Activated CD4-positive, alpha-beta T cell treated with anti-CD3 and anti-CD28 coated beads for 1 hour (primary cell): Measurements from ENCODE around the gene EPHA8.

Source experiments
- DNase-seq: peaks from one replicate; pipeline ENCODE4 v3.0.0-alpha.2; 2020

The EPHA8 gene

DNA sequence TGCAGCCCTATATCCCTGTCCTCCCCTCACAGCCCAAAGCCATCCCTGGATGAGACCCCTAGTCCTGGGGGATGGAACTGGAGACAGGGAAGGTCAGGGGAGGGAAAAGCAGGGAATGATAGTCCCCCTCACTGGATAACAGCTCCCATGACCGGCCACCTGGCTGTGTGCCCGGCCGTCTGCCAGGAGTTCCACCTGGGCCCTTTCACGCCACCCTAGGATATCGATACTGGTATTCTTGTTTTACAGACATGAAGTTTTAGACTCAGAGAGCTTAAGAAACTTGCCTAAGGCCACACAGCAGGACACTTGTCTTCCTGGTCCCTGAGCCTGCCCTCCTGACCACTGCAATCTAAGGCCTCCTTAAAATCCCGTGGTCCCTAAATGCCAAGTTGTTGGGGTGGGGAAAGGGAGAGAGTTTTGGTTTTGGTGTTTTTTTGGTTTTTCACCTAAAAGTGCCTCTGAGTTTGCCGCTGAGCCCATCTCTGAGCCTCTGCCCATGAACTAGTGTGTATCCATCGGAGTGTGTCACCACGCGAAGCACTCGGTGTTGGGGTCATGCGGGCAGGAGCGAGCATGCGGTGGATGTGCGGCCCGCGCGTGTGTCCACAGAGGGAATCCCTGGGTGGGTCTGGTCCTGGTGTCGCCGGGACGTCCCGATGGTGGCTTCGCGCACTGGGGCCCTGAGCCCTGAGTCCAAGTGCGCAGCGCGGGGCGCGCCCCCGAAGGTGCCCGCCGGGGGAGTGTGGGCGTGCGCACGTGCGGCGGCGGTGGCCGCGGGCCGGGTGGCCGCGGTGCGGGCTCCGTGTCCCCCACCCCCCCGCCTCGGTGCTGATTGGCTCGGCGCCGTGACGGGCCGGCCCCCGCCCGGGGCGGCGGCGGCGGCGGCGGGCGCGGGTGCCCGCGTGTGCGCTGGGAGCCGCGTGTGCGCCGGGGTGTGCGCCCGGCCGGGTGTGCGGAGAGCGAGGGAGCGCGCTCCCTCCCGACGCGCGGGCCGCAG is at the start of gene EPHA8:
Gene EPHA8, plus strand, starts transcription at position 906 of the 1,000 bp plus-strand sequence. CDS start 147 bp downstream, outside the sequence.
- no peak for DNase-seq

DNA sequence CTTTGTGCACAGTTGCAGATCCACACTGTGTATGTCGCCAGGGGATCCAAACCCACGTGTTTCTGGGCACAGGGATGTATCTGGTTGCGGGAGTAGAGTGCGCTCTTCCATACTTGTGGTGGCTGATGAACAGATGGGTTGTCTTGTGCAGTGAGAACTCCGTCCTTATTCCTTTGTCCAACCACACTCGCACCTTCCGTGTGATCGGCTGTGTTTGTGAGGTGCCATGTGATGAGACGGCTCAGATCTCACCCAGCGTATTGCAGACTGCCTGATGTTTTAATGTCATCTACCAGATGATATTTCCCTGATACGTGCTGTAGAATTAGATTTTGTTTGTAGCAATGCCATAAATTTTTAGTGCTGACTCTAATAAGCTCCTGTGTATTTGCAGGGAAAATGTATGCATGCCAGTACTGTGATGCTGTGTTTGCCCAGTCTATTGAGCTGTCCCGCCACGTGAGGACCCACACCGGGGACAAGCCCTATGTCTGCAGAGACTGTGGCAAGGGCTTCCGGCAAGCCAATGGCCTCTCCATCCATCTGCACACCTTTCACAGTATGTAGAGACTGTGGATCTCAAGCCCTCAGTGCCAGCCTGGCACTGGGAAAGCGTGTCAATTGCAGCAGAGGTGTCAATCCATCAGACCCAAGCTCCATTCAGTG is 46.2 kb upstream of the EPHA8 start:
- DNase-seq, result no peak

DNA sequence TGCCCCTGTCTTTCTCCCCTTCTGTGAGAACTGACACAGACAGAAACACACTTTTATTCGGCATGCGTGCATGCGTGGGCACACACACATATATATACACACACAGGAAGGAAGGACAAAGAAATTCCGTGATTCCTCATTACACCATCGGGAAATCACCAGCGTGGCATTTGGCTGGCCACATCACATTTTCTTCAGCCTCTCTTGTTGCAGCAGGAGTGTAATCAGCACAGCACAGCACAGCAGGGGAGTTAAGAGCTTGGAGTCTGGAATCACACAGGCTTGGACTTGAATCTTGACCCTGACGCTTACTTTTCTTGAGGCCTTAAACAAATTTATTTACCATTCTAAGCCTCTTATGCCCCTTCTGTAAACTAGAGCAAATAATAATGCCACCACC is 45.3 kb upstream of the EPHA8 start:
- no peak for DNase-seq

DNA sequence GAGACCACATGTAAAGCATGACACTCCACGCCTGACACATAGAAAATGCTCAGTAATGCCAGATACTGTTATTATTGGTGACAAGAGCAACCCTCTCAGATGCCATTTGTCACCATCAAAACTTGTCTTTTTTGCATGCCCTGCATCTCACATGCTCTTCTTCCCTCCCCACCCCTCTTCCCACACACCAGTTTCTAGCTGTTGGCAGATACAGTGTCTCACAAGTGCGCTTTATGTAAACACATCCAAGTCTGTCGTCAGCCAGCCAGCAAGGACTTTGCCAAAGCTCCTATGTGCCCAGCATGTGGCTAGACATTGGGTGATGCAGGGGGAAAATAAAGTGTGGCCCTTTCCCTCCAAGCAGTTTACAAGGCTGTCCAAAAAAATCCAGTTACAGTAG is 44.9 kb upstream of the EPHA8 start:
- no peak for DNase-seq

DNA sequence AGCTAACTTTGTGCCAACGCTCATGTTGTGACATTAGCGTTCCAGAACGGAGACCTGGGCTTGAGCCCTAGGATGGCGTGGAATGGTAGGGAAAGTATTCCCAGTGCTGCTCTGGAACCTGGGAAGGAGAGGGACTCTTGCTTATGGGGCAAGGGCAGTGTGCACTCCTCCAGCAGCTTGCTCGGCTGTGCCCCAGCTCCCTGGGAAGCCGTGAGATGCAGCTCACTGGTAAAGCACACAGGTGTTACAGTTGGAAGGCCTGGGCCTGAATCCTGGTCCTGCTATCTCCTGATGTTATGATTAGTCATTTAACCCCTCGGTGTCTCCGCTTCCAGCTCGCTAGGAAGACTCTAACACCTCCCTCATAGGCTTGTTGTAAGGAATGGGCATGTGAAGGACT is 42.4 kb upstream of the EPHA8 start:
- DNase-seq, result no peak

DNA sequence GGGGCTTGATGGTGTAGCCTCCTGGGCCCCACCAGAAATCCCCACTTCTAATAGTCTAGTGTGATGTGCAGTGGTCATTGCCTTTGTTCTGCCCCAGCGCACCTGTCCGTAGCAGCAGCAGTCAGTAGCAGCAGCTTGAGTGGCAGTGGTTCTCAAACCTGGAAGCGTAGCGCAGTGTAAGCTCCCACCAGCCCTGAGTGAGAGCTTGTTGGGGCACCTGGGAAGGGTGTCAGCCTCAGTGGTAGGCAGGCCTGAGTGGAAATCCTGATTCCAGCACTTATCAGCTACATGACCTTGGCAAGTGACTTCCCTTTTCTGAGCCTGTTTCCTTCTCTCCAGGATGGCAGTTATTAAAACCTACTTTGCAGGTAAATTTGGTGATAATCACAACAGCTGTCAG is 41.6 kb upstream of the EPHA8 start:
- no peak for DNase-seq

DNA sequence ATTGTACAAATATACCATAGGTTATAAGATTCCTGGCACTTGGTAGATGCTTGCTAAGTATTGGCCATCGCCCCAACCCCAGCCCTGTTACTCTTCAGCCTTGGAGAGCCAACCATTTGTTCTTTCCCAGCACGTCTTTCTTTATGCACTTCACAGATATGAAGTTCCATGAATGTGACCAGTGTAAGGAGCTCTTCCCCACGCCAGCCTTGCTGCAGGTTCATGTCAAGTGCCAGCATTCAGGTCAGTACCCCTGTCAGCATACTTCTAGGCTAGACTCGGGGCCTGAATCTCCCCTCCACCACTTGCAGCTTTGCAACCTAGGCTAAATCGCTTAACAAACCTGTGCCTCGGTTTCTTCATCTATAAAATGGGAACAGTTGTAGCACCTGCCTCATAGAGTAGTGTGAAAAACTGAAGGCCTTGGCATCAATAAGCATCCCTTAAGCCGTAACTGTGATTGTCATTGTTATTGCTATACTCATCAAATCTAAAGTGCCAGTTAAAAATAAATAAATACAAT is 41.0 kb upstream of the EPHA8 start:
- no peak for DNase-seq

DNA sequence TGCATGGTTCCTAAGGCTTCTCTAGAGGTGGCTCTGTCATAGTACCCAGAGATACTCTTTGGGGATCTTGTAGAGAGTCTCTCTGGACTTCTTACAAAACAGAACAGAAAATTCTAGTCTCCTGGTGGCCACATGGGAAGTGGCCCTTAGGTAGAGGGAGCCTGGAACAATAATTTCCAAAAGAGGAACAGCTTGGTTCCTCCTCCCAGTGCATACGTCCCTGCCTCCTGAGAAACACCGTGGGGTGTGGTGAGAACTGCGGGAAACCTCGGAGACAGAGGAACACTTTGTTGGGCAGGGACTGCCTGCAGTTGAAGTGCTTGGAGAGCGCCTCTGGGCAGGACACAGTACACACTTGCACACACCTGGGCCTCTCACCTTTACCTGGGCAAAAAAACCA is 38.8 kb upstream of the EPHA8 start:
- no peak for DNase-seq

DNA sequence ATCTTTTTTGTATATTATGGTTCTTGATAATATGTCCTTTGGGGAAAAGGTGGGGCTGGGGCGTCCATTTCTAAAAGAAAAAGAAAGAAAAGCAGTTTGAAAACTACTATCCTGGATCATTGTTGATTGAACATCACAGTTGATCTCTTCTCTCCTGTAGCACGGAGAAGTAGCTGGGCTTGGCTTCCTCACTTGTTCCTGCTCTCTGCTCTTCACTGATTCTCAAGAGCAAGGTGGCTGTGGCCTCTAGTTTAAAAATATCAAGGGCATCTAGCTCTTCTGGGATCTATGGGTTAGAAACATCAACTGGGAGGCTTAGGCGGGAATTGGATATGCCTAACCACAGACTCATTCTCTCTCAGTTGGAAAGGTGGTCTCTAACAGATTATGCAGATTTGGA is 38.1 kb upstream of the EPHA8 start:
- no peak for DNase-seq

DNA sequence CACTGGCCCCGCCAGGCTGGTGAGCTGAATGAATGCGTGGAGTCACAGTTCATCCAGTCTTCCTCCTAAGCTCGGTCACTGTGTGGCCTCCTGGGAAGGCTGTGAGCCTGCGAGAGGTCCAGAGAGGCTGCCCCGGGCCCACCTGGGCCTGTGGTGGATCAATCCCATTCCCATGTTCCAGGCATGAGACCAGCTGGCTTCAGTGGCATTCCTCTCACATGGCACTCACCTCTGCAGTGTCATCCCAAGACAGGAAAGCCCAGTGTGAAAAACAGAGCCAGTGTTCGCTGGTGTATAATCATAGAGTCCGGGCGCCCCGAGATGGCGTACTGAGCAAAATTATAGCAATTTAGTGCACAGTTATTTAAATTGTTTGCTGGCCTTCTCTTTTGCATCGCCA is 37.6 kb upstream of the EPHA8 start:
- no peak for DNase-seq

DNA sequence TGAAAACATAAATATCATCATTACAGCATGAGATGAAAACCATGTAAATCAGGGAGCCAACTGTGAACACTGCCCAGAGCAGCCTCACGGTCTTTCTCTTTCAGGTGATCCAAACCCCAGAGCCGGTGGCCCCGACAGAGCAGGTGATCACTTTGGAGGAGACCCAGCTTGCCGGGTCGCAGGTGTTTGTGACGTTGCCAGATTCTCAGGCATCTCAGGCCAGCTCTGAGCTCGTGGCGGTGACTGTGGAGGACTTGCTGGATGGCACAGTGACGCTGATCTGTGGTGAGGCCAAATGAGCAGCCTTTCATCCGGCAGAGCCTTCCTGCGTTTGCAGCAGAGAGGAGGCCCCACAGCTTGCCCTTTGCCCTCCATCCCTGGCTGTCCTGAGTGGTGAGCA is 37.2 kb upstream of the EPHA8 start:
- DNase-seq, result no peak

DNA sequence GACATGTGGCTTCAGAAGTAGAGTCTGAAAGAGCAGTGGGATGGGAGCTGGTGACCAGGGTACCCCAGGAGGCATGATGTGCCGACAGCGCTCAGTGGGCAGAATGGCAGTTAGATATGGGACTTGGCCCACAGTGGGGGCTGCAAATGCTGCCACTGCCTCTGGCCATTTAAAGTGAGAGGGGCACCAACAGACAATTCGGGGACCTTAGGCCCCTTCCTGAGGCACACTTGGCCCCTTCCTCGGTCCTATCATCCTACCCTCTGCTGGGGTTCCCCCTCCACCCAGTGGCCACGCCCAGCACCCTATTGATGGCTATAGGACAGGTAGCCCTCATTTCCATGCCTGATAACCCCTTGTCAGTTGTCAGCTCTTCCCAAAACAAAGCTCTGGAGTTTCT is 36.6 kb upstream of the EPHA8 start:
- no peak for DNase-seq

DNA sequence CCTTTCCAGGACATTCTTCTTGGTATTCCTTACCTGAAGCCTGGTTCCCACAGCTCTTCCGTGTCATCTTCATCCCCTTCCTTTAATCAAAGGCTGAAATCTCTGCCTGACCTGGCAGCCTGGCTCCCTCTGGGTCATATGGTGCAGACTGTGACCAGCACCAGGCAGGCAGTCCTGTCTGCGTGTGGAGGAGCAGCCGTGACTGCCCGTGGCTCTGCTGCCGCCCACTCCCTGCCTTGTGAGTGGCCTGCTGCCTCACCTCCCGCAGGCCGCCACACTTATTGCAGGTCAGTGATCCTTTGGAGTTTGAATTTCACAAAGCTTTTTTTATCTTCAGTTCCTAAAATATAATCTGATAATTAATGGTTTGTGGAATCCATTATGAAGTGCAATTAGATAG is 36.2 kb upstream of the EPHA8 start:
- DNase-seq, result no peak

DNA sequence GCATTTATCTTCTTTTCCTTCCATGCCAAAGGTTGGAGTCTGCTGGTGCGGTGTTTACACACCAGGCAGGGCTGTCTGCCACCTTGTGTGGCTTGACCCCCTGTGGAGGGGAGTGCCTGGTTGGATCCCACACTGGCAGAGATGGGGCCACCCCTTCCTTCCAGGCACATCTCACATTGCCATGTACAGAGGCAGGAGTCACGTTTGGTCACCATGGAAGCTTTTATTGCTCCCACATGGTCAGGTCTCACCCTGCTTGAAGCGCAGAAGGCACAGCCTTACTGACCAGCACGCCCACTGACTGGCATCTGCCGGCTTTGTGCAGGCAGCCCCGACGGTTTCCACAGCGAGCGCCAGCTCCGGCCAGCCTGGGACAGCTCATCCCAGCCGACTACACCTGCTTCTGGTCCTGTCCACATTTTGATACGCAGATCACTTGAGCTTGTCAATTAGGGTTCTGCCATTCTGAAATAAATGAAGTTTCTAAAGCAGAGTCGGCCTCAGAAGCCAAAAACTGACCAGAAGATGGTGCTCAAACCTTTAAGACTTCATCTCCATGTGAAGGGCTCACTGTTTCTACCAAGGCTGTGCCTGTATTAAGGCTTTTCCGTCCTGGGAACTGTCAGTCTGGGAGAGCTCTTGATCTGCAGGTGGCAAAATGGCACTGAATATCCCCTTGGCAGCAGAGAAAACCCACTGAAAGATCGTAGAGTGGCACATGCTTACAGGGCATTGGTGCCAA is 35.6 kb upstream of the EPHA8 start:
- DNase-seq, result no peak

DNA sequence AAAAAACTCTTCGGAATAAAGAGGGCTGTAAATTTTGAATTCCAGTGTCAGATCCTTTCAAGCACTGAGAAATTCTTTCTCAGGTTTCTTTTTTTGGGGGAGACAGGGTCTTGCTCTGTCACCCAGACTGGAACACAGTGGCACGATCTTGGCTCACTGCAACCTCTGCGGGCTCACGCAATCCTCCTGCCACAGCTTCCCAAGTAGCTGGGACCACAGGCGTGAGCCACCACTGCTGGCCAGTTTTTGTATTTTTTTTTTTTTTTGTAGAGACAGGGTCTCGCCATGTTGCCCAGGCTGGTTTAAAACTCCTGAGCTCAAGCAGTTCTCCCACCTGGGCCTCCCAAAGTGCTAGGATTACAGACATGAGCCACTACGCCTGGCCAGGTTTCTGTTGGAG is 34.8 kb upstream of the EPHA8 start:
- no peak for DNase-seq

DNA sequence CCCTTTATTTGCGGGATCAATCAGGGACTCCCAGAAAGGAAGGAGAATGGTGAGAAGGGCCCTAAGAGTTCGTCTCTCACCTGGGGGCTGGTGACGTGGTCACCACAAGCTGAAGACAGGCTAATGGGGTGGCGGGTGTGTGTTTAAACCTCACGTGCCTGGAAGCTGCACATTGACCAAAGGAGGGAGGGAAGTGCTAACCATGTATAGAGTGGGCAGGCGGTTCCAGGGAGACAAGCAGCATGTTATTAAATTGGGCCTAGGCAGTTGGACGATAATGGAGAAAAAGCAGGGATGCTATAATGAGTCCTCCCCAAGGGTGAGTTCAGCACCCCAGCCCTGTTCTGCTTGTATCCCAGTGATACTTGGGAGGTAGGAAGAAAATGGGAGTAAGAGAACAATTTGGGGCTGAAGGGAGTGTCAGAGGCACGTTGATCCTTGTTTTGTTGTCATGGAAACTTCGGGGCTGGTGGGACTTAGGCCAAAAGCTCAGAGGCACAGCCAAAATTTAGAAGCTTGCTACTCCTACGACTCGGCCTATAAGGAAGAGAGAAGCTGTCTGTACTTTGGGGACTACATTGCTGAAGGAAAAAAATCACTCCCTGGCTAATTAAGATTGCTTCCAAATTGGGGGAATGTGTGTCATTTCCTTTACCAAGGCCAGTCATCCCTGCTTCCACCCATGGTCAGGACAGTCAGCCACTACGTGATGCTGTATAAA is 33.2 kb upstream of the EPHA8 start:
- no peak for DNase-seq

DNA sequence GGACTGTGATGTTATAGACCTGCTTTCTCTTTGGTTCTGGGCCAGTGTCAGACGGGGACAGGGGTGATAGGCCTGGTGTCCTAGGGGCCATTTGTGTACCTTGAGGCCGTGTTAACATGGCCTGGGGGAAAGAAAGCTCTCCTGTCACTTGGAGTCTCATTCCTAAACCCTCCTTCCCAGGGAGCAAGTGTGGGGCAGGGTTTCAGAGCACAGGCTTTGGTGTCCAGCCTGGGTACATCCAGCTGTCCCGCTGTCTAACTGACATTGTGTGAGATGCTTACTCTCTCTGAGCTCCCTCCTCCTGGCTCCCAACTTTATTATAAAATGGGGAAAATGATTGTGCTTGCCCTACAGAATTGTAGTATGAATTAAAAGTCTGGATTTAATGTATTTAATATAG is 32.6 kb upstream of the EPHA8 start:
- DNase-seq, result no peak

DNA sequence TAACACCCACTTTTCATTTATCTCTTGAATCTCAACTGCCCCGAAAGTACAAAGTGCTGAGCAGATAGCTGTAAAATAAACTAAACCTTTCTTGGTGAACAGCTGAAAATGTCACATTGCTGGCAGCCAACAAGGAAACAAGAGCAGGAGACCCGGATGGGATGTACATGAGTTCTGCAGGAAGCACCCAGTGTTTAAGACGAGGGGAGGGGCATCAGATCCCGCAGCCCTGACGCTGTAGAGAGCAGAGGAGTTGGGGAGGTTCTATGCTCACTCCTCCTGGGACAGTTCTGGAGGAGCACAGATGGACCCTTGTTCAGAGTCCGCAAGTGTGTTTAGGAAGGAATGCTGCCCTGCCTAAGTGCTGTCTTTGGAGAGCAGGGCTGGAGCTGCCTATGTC is 32.0 kb upstream of the EPHA8 start:
- DNase-seq, result no peak

DNA sequence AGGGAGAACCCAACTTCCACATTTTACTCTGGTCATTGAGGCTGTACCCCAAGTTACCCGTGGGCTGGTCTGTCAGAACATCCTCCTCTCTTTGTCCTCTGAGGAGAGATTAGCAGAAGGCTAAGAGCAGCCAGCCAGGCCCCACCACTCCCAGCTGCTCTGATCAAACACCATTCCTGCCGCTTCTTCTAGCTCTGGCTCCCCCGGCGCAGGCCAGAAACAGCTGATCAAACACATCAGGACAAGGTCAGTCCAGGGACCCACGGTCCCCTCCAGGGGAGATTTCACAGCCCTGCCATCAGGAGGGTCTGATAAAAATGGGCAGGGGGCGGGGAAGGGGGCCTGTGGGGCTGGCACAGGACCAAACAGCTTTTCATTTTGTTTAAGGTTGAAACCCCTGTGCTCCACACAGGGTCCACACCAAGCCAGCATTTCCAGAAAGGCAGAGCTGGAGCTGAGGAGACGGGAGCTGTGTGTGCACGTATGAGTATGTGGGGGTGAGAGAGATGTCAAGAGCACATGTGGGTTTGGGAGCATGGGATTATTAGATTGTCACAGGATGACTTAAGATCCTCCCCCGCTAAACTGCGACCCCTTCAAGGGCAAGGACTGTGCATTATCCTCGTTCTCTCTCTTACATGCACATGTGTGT is 29.9 kb upstream of the EPHA8 start:
- no peak for DNase-seq

DNA sequence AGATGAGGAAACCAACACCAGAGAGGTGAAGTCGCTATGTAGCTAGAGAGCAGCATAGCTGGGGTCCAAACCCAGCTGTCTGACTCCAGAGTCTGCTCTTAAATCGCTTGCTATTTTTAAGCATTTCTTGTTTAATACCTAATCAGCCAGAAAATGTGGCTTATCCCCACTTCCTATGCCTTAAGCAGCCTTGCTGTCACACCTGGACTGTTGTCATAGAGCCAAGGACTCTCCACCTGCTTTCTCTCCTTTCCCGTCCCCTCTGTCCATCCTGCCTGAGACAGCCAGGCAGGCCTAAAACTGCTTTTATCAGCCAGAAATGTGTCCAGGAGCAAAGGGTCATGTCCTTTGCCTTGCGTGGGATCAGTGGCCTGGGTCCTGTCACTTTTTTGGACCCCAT is 28.3 kb upstream of the EPHA8 start:
- no peak for DNase-seq

DNA sequence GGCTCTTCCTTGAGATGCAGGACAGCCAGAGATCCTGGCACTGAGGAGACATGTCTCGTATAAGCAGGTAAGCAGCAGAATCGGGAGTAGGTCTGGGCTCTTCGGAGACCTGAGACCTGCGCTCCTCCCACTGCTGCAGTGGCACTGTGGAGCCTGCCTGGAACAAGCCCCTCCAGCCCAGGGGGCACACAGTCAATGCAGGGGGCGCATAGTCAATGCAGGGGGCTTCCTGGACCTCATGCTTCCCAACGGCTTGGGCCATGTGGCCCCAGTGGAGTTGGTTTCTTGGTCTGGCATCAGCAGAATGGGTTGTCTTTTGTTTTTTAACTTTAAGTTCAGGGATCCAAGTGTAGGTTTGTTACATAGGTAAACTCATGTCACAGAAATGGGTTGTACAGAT is 27.9 kb upstream of the EPHA8 start:
- no peak for DNase-seq

DNA sequence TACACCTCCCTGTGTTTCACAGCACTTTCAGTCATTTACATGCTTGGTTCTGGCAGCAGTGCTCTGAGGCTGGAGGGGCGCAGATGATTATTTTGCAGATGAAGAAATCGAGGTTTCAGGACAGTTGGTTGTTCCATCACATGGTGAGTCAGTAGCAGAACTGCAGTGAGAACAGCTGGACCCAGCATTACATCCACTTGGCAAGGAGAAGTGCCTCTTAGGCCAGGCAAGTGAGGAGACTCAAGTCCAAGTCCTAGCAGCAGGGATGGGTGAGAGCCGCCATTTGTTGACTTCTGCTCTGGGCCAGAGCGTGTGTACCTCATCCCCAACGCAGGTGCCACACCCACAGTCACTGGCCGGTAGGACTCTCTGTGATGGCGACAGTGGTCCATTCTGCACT is 26.8 kb upstream of the EPHA8 start:
- DNase-seq, result no peak
